Activated T-cell treated with anti-CD3 and anti-CD28 coated beads, Interleukin-2, amount 50 U/mL, for 72 hours (primary cell): ENCODE results near the gene CYP2A7. TPM values are rescaled to one million over a fixed set of nuclear protein-coding genes. Genes with fewer than 3 reads are reported as not detected.
"Not testable (repeated sequence)": the region's sequence is repeated elsewhere in the genome, so short reads cannot be mapped to it uniquely, and the experiment has no call there.

Experiments used
- ATAC-seq, 2 donors: fragments of 150-1000 bp; cut with Tn5 transposase; replicated peaks in 1 of 2; 2 replicates each; pipeline ENCODE4 v1.10.0; 2021; ENCODE audit warnings: moderate library complexity in 2 of 2, mild to moderate bottlenecking in 1 of 2
- DNase-seq, 2 donors: peaks; one replicate each; pipeline ENCODE4 v3.0.0; 2021 to 2022; ENCODE audit warnings: mixed read lengths in 1 of 2
- H3K27ac Mint-ChIP-seq: one replicate; pipeline ENCODE4 v1.8.0; 2022; ENCODE audit warnings: mild to moderate bottlenecking, moderate library complexity, mixed read lengths
- H3K27me3 Mint-ChIP-seq: one replicate; pipeline ENCODE4 v1.8.0; 2022; ENCODE audit warnings: low read depth, mixed read lengths
- H3K36me3 Mint-ChIP-seq, 2 donors: one replicate each; pipeline ENCODE4 v1.8.0; 2022; ENCODE audit warnings: mixed read lengths in 2 of 2, mild to moderate bottlenecking in 1 of 2; ENCODE audit not compliant: insufficient read depth in 2 of 2
- H3K4me1 Mint-ChIP-seq: one replicate; pipeline ENCODE4 v1.8.0; 2022; ENCODE audit warnings: low read depth, mixed read lengths
- H3K4me3 Mint-ChIP-seq, 2 donors: one replicate each; pipeline ENCODE4 v1.8.0; 2022; ENCODE audit warnings: mild to moderate bottlenecking in 2 of 2, mixed read lengths in 2 of 2, moderate library complexity in 2 of 2
- H3K9me3 Mint-ChIP-seq, 2 donors: one replicate each; pipeline ENCODE4 v1.8.0; 2022; ENCODE audit warnings: mixed read lengths in 2 of 2
- total RNA-seq, 2 donors: library from RNA; stranded (reverse); gene quantifications; one replicate each; pipeline ENCODE4 v1.2.3, GENCODE V29; 2022

CYP2A7 gene
- total RNA-seq, 2 donors from 2014 or later, result not detected

GRCh38 chr19:40884187-40884931, 2.3 kb upstream of the CYP2A7 start:
- not testable (repeated sequence) for H3K27ac Mint-ChIP-seq, DNase-seq, H3K4me1 Mint-ChIP-seq, H3K9me3 Mint-ChIP-seq, ATAC-seq, H3K36me3 Mint-ChIP-seq, H3K4me3 Mint-ChIP-seq
- peaks cover 22% of the 10 kb centered on the region for H3K27me3 Mint-ChIP-seq

GRCh38 chr19:40879349-40879748, 2.7 kb downstream of the CYP2A7 start:
- not testable (repeated sequence) for H3K36me3 Mint-ChIP-seq, H3K4me3 Mint-ChIP-seq, DNase-seq, H3K9me3 Mint-ChIP-seq, H3K27ac Mint-ChIP-seq, ATAC-seq
- Mint-ChIP-seq H3K4me1 (peaks cover 23% of the 10 kb centered on the region), H3K27me3 (peaks cover 32% of the 10 kb centered on the region)

- not testable (repeated sequence) for H3K27ac Mint-ChIP-seq
- H3K27me3 Mint-ChIP-seq, result peaks cover 24% of the 10 kb centered on the region
Observed at GRCh38 chr19:40875526-40875951, 6.5 kb downstream of the CYP2A7 start.

GRCh38 chr19:40874874-40875273, 7.2 kb downstream of the CYP2A7 start:
- peak overlapping the region; percentile 57 to 73 for H3K4me3 Mint-ChIP-seq
- peaks cover 24% of the 10 kb centered on the region for H3K27me3 Mint-ChIP-seq
- not testable (repeated sequence) for H3K27ac Mint-ChIP-seq, H3K9me3 Mint-ChIP-seq, ATAC-seq, DNase-seq, H3K36me3 Mint-ChIP-seq
- H3K4me1 Mint-ChIP-seq, result peaks cover 18% of the 10 kb centered on the region

More at GRCh38 chr19:40875526-40875951, 6.5 kb downstream of the CYP2A7 start:
- peak; percentile 98 to 99 for ATAC-seq
- H3K4me1 Mint-ChIP-seq, result peaks cover 23% of the 10 kb centered on the region
- DNase-seq, result peak; percentile 92 to 93
- not testable (repeated sequence) for H3K9me3 Mint-ChIP-seq, H3K36me3 Mint-ChIP-seq
- H3K4me3 Mint-ChIP-seq, result peak overlapping the region; percentile 57 to 73

- H3K36me3 Mint-ChIP-seq, H3K4me3 Mint-ChIP-seq, H3K27ac Mint-ChIP-seq, DNase-seq, ATAC-seq, H3K9me3 Mint-ChIP-seq: not testable (repeated sequence)
- peaks cover 17% of the 10 kb centered on the region for H3K4me1 Mint-ChIP-seq
- H3K27me3 Mint-ChIP-seq, result peaks cover 16% of the 10 kb centered on the region
Observed at GRCh38 chr19:40873873-40874272, 8.2 kb downstream of the CYP2A7 start.

- ATAC-seq, result no peak
- no peak overlapping the region for H3K27ac Mint-ChIP-seq
- no peak overlapping the region for H3K4me3 Mint-ChIP-seq
- no peak for DNase-seq
- H3K27me3 Mint-ChIP-seq, result peaks cover 12% of the 10 kb centered on the region
- H3K4me1 Mint-ChIP-seq, result peaks cover 17% of the 10 kb centered on the region
- H3K36me3 Mint-ChIP-seq, result no peaks in the 10 kb centered on the region
- H3K9me3 Mint-ChIP-seq, result peaks cover 0 to 3% of the 10 kb centered on the region in 2 donors
Observed at GRCh38 chr19:40872209-40872608, 9.8 kb downstream of the CYP2A7 start.

- Mint-ChIP-seq H3K36me3 (no peaks in the 10 kb centered on the region), H3K27ac (no peak overlapping the region), H3K9me3 (peaks cover 0 to 3% of the 10 kb centered on the region in 2 donors), H3K4me3 (no peak overlapping the region), H3K4me1 (no peaks in the 10 kb centered on the region), H3K27me3 (peaks cover 6% of the 10 kb centered on the region)
- DNase-seq, result no peak
- no peak for ATAC-seq
Observed at GRCh38 chr19:40867701-40868100, 14.3 kb downstream of the CYP2A7 start.

- DNase-seq, result not testable (repeated sequence)
Observed at GRCh38 chr19:40864739-40865496, 17.1 kb downstream of the CYP2A7 start.

GRCh38 chr19:40862785-40863184, 19.2 kb downstream of the CYP2A7 start:
- Mint-ChIP-seq H3K4me1 (no peaks in the 10 kb centered on the region), H3K9me3 (no peaks in the 10 kb centered on the region), H3K4me3 (no peak overlapping the region), H3K27me3 (no peaks in the 10 kb centered on the region), H3K36me3 (no peaks in the 10 kb centered on the region), H3K27ac (no peak overlapping the region)
- DNase-seq (no peak), ATAC-seq (no peak)

More at GRCh38 chr19:40864739-40865496, 17.1 kb downstream of the CYP2A7 start:
- H3K36me3 Mint-ChIP-seq, H3K27me3 Mint-ChIP-seq, H3K27ac Mint-ChIP-seq, H3K9me3 Mint-ChIP-seq, ATAC-seq, H3K4me3 Mint-ChIP-seq, H3K4me1 Mint-ChIP-seq: not testable (repeated sequence)

- Mint-ChIP-seq H3K4me1 (no peaks in the 10 kb centered on the region), H3K36me3 (no peaks in the 10 kb centered on the region), H3K27ac (no peak overlapping the region), H3K9me3 (no peaks in the 10 kb centered on the region), H3K27me3 (no peaks in the 10 kb centered on the region), H3K4me3 (no peak overlapping the region)
- ATAC-seq (no peak), DNase-seq (no peak)
Observed at GRCh38 chr19:40862333-40862732, 19.7 kb downstream of the CYP2A7 start.

- no peak overlapping the region for H3K4me3 Mint-ChIP-seq
- DNase-seq (no peak), ATAC-seq (no peak)
- no peaks in the 10 kb centered on the region for H3K9me3 Mint-ChIP-seq
- H3K27me3 Mint-ChIP-seq, result no peaks in the 10 kb centered on the region
- H3K4me1 Mint-ChIP-seq, result no peaks in the 10 kb centered on the region
- no peak overlapping the region for H3K27ac Mint-ChIP-seq
- H3K36me3 Mint-ChIP-seq, result no peaks in the 10 kb centered on the region
Observed at GRCh38 chr19:40858109-40858508, 23.9 kb downstream of the CYP2A7 start.

- Mint-ChIP-seq H3K27me3 (peaks cover 34% of the 10 kb centered on the region), H3K4me1 (peaks cover 12% of the 10 kb centered on the region)
- H3K4me3 Mint-ChIP-seq, H3K9me3 Mint-ChIP-seq, H3K36me3 Mint-ChIP-seq, H3K27ac Mint-ChIP-seq, ATAC-seq, DNase-seq: not testable (repeated sequence)
Observed at GRCh38 chr19:40852467-40853152, 29.4 kb downstream of the CYP2A7 start.

GRCh38 chr19:40850277-40850676, 31.8 kb downstream of the CYP2A7 start, which contains the start of gene CYP2A6:
Gene CYP2A6 (minus strand): TSS chr19:40850447. CDS start chr19:40850426, 21 bp downstream.
- peaks cover 14% of the 10 kb centered on the region for H3K4me1 Mint-ChIP-seq

More at GRCh38 chr19:40850277-40850676, 31.8 kb downstream of the CYP2A7 start, which contains the start of gene CYP2A6:
- DNase-seq, H3K9me3 Mint-ChIP-seq, H3K36me3 Mint-ChIP-seq, ATAC-seq: not testable (repeated sequence)
- Mint-ChIP-seq H3K27me3 (peaks cover 44% of the 10 kb centered on the region), H3K27ac (peak within 1 kb of the TSS; percentile 10), H3K4me3 (peak within 1 kb of the TSS; percentile 40 to 69)
